ENCODE results near the gene INVS.

Gene INVS

GRCh38 chr9:100083448-100084127 lies 15.5 kb upstream of the INVS start:
- peak overlapping the region; percentile 87 for H3K4me2 ChIP-seq (ENCODE audit: low read length)
- peaks cover 97% of the 10 kb centered on the region for H3K4me1 ChIP-seq (ENCODE audit: control insufficient read depth, low read length)
- no peaks in the 10 kb centered on the region for H3K9me2 ChIP-seq (replicated peaks; ENCODE audit: control insufficient read depth, low read length)
- peak overlapping the region; percentile 71 for H3K4me3 ChIP-seq (ENCODE audit: low read length)
- peaks cover 99% of the 10 kb centered on the region for H3K79me2 ChIP-seq (ENCODE audit: control insufficient read depth, low read length)
- TF ChIP-seq CTCF (IDR thresholded peaks at IDR 0.05; ENCODE audit: low read depth, low read length, poor library complexity, severe bottlenecking) (no peak), EZH2phosphoT487 (IDR thresholded peaks at IDR 0.05; ENCODE audit: borderline replicate concordance, low read length) (no peak)
- no peaks in the 10 kb centered on the region for H3K27me3 ChIP-seq (ENCODE audit: control insufficient read depth, low read length)
- peaks cover 4% of the 10 kb centered on the region; the same call in 1 of the 2 replicates for H4K20me1 ChIP-seq (ENCODE audit: control insufficient read depth, insufficient read depth, low read depth, low read length)
- H3F3A ChIP-seq (ENCODE audit: control insufficient read depth, insufficient read depth) = peaks cover 46% of the 10 kb centered on the region
- H3K9me3 ChIP-seq (ENCODE audit: control insufficient read depth, insufficient read depth, low read length) = no peaks in the 10 kb centered on the region
- H3K36me3 ChIP-seq (ENCODE audit: control insufficient read depth, low read length) = peaks cover 4% of the 10 kb centered on the region
- peak overlapping the region; percentile 96 for H3K27ac ChIP-seq (ENCODE audit: low read depth, low read length)

- no peaks in the 10 kb centered on the region for H3K27me3 ChIP-seq (ENCODE audit: control insufficient read depth, low read length)
- peaks cover 99% of the 10 kb centered on the region for H3K79me2 ChIP-seq (ENCODE audit: control insufficient read depth, low read length)
- H3K4me3 ChIP-seq (ENCODE audit: low read length) = peak overlapping the region; percentile 71
- no peaks in the 10 kb centered on the region for H3K9me3 ChIP-seq (ENCODE audit: control insufficient read depth, insufficient read depth, low read length)
- peak overlapping the region; percentile 96 for H3K27ac ChIP-seq (ENCODE audit: low read depth, low read length)
- H4K20me1 ChIP-seq (ENCODE audit: control insufficient read depth, insufficient read depth, low read depth, low read length) = peaks cover 4% of the 10 kb centered on the region; the same call in 1 of the 2 replicates
- no peaks in the 10 kb centered on the region for H3K9me2 ChIP-seq (replicated peaks; ENCODE audit: control insufficient read depth, low read length)
- H3K4me2 ChIP-seq (ENCODE audit: low read length) = peak overlapping the region; percentile 87
- TF ChIP-seq CTCF (IDR thresholded peaks at IDR 0.05; ENCODE audit: low read depth, low read length, poor library complexity, severe bottlenecking) (no peak), EZH2phosphoT487 (IDR thresholded peaks at IDR 0.05; ENCODE audit: borderline replicate concordance, low read length) (no peak)
- peaks cover 4% of the 10 kb centered on the region for H3K36me3 ChIP-seq (ENCODE audit: control insufficient read depth, low read length)
- H3K4me1 ChIP-seq (ENCODE audit: control insufficient read depth, low read length) = peaks cover 98% of the 10 kb centered on the region
- peaks cover 46% of the 10 kb centered on the region for H3F3A ChIP-seq (ENCODE audit: control insufficient read depth, insufficient read depth)
Measured at GRCh38 chr9:100084128-100084453, 15.0 kb upstream of the INVS start.

- Histone ChIP-seq H3K9me3 (ENCODE audit: control insufficient read depth, insufficient read depth, low read length) (no peaks in the 10 kb centered on the region), H3K27me3 (ENCODE audit: control insufficient read depth, low read length) (no peaks in the 10 kb centered on the region), H3K4me2 (ENCODE audit: low read length) (peak overlapping the region; percentile 87), H3K79me2 (ENCODE audit: control insufficient read depth, low read length) (peaks cover 99% of the 10 kb centered on the region), H3K4me3 (ENCODE audit: low read length) (peak overlapping the region; percentile 71), H3K9me2 (replicated peaks; ENCODE audit: control insufficient read depth, low read length) (no peaks in the 10 kb centered on the region), H3K36me3 (ENCODE audit: control insufficient read depth, low read length) (peaks cover 4% of the 10 kb centered on the region), H3K4me1 (ENCODE audit: control insufficient read depth, low read length) (peaks cover 98% of the 10 kb centered on the region), H4K20me1 (ENCODE audit: control insufficient read depth, insufficient read depth, low read depth, low read length) (peaks cover 4% of the 10 kb centered on the region; the same call in 1 of the 2 replicates), H3K27ac (ENCODE audit: low read depth, low read length) (peak overlapping the region; percentile 96), H3F3A (ENCODE audit: control insufficient read depth, insufficient read depth) (peaks cover 46% of the 10 kb centered on the region)
- TF ChIP-seq CTCF (IDR thresholded peaks at IDR 0.05; ENCODE audit: low read depth, low read length, poor library complexity, severe bottlenecking) = no peak
- no peak for TF ChIP-seq EZH2phosphoT487 (IDR thresholded peaks at IDR 0.05; ENCODE audit: borderline replicate concordance, low read length)
Measured at GRCh38 chr9:100084734-100085133, 14.3 kb upstream of the INVS start.
